IMR-90 (cell line): ENCODE results near the gene NPRL2. TPM values are rescaled to one million over a fixed set of nuclear protein-coding genes. Genes with fewer than 3 reads are reported as not detected.

Experiments used
- ATAC-seq: fragments of 200-7000 bp; cut with Tn5 transposase; 2 replicates; pipeline ENCODE4 v1.9.1; 2020; ENCODE audit warnings: low read depth, mild to moderate bottlenecking, moderate library complexity
- BruUV-seq: library from RNA; stranded (reverse); fragments of 400-500 nt; replicated peaks from 2 replicates; lab custom pipeline; 2021; lab: Mats Ljungman, UMichigan
- CTCF ChIA-PET: fragments of 300-600 bp; formaldehyde crosslinking; extraction: SDS; loops from one replicate; lab custom pipeline; 2021; ENCODE audit warnings: antibody characterized with exemption; lab: Yijun Ruan, JAX
- POLR2A ChIA-PET: fragments of 300-600 bp; sonication (Branson Sonifier 250); formaldehyde crosslinking; loops from one replicate; lab custom pipeline; 2022; ENCODE audit warnings: antibody characterized with exemption; ENCODE audit not compliant: unreplicated experiment; lab: Charles Lee
- DNase-seq: peaks from one replicate; pipeline ENCODE4 v3.0.0; 2013
- H2AFZ ChIP-seq: replicated peaks from 2 replicates; pipeline ENCODE3; 2013; ENCODE audit warnings: low read length, mild to moderate bottlenecking; ENCODE audit not compliant: poor library complexity
- H2AK5ac ChIP-seq: 2 replicates; pipeline ENCODE4 v1.6.1; 2013; ENCODE audit warnings: low read depth, low read length, inconsistent platforms
- H2AK9ac ChIP-seq: replicated peaks from 2 replicates; pipeline ENCODE3; 2013; ENCODE audit warnings: mild to moderate bottlenecking, low read depth, low read length, moderate library complexity; ENCODE audit not compliant: poor library complexity
- H2BK120ac ChIP-seq: 2 replicates; pipeline ENCODE4 v1.6.1; 2013; ENCODE audit warnings: low read depth, low read length, inconsistent platforms
- H2BK15ac ChIP-seq: 3 replicates; pipeline ENCODE4 v1.6.1; 2013; ENCODE audit warnings: low read depth, low read length, inconsistent platforms
- H2BK20ac ChIP-seq: 2 replicates; pipeline ENCODE4 v1.6.1; 2013; ENCODE audit warnings: low read depth, mild to moderate bottlenecking, inconsistent platforms, low read length, moderate library complexity
- H2BK5ac ChIP-seq: 2 replicates; pipeline ENCODE4 v1.6.1; 2013; ENCODE audit warnings: mild to moderate bottlenecking, low read depth, low read length, inconsistent platforms; ENCODE audit not compliant: poor library complexity, severe bottlenecking
- H3K14ac ChIP-seq: replicated peaks from 2 replicates; pipeline ENCODE4 v1.6.1; 2013; ENCODE audit warnings: low read depth, low read length, inconsistent platforms
- H3K18ac ChIP-seq: 2 replicates; pipeline ENCODE4 v1.6.1; 2013; ENCODE audit warnings: low read depth, low read length, control low read depth
- H3K23ac ChIP-seq: 2 replicates; pipeline ENCODE4 v1.6.1; 2013; ENCODE audit warnings: low read depth, low read length, inconsistent platforms
- H3K27ac ChIP-seq: 2 replicates; pipeline ENCODE4 v1.5.1; 2013; ENCODE audit warnings: mild to moderate bottlenecking, control low read depth, low read length; ENCODE audit not compliant: insufficient read depth
- H3K27me3 ChIP-seq: 2 replicates; pipeline ENCODE4 v1.6.1; 2013; ENCODE audit warnings: low read length; ENCODE audit not compliant: control insufficient read depth, insufficient read depth
- H3K36me3 ChIP-seq: 2 replicates; pipeline ENCODE4 v1.6.1; 2013; ENCODE audit warnings: low read length, mixed read lengths; ENCODE audit not compliant: control insufficient read depth, insufficient read depth
- H3K4ac ChIP-seq: 2 replicates; pipeline ENCODE4 v1.6.1; 2013; ENCODE audit warnings: low read depth, low read length, inconsistent platforms
- H3K4me1 ChIP-seq: 2 replicates; pipeline ENCODE4 v1.6.1; 2013; ENCODE audit warnings: low read length, mixed read lengths; ENCODE audit not compliant: control insufficient read depth, insufficient read depth
- H3K4me2 ChIP-seq: 2 replicates; pipeline ENCODE4 v1.6.1; 2013; ENCODE audit warnings: low read depth, mild to moderate bottlenecking, control low read depth, low read length, moderate library complexity
- H3K4me3 ChIP-seq: 2 replicates; pipeline ENCODE4 v1.5.1; 2013; ENCODE audit warnings: low read depth, mild to moderate bottlenecking, control low read depth, low read length, moderate library complexity; ENCODE audit not compliant: insufficient read depth
- H3K56ac ChIP-seq: 2 replicates; pipeline ENCODE4 v1.6.1; 2013; ENCODE audit warnings: low read length, inconsistent platforms; ENCODE audit not compliant: insufficient read depth; ENCODE audit errors: extremely low read depth
- H3K79me1 ChIP-seq, 2 experiments: 2 replicates each; pipeline ENCODE4 v1.6.1; 2013; ENCODE audit warnings: low read length in 2 of 2, inconsistent platforms in 1 of 2, low read depth in 1 of 2
- H3K9ac ChIP-seq: 2 replicates; pipeline ENCODE4 v1.6.1; 2013; ENCODE audit warnings: low read depth, low read length, control low read depth
- H3K9me1 ChIP-seq: 2 replicates; pipeline ENCODE4 v1.6.1; 2013; ENCODE audit warnings: low read length, inconsistent platforms; ENCODE audit not compliant: insufficient read depth
- H3K9me3 ChIP-seq: 2 replicates; pipeline ENCODE4 v1.6.1; 2013; ENCODE audit warnings: low read length; ENCODE audit not compliant: control insufficient read depth, insufficient read depth
- H4K20me1 ChIP-seq: 2 replicates; pipeline ENCODE4 v1.6.1; 2013; ENCODE audit warnings: low read length, inconsistent platforms; ENCODE audit not compliant: insufficient read depth
- H4K5ac ChIP-seq: 2 replicates; pipeline ENCODE4 v1.6.1; 2013; ENCODE audit warnings: mild to moderate bottlenecking, low read depth, low read length, control low read depth
- H4K8ac ChIP-seq, 2 experiments: 2 replicates each; pipeline ENCODE4 v1.6.1; 2013; ENCODE audit warnings: low read depth in 2 of 2, low read length in 2 of 2, control low read depth in 1 of 2, inconsistent platforms in 1 of 2
- H4K91ac ChIP-seq: 2 replicates; pipeline ENCODE4 v1.6.1; 2013; ENCODE audit warnings: low read depth, low read length, inconsistent platforms; ENCODE audit not compliant: insufficient read depth
- BHLHE40 ChIP-seq: fragments of 150-350 bp; IDR thresholded peaks from 2 replicates; pipeline ENCODE4 v1.6.1; 2016; ENCODE audit warnings: mild to moderate bottlenecking, low read depth, low read length
- CEBPB ChIP-seq: IDR thresholded peaks from 2 replicates; pipeline ENCODE4 v1.6.1; 2012; ENCODE audit warnings: low read depth, low read length, improper control_type of control experiment
- CHD1 ChIP-seq: IDR thresholded peaks from 2 replicates; pipeline ENCODE4 v1.6.1; 2012; ENCODE audit warnings: low read depth, low read length, improper control_type of control experiment
- ELK1 ChIP-seq: fragments of 150-350 bp; IDR thresholded peaks from 2 replicates; pipeline ENCODE4 v1.6.1; 2016; ENCODE audit warnings: low read depth, mild to moderate bottlenecking, low read length, moderate library complexity, borderline replicate concordance
- FOS ChIP-seq: fragments of 150-350 bp; IDR thresholded peaks from 2 replicates; pipeline ENCODE4 v1.6.1; 2016; ENCODE audit warnings: low read depth, low read length
- MAFK ChIP-seq: IDR thresholded peaks from 2 replicates; pipeline ENCODE4 v1.6.1; 2012; ENCODE audit warnings: low read depth, low read length, improper control_type of control experiment
- MAZ ChIP-seq: IDR thresholded peaks from 2 replicates; pipeline ENCODE4 v1.6.1; 2012; ENCODE audit warnings: low read depth, mild to moderate bottlenecking, low read length, improper control_type of control experiment, moderate library complexity, borderline replicate concordance
- MXI1 ChIP-seq: IDR thresholded peaks from 2 replicates; pipeline ENCODE4 v1.6.1; 2012; ENCODE audit warnings: low read depth, mild to moderate bottlenecking, low read length, moderate library complexity, borderline replicate concordance
- POLR2A ChIP-seq: IDR thresholded peaks from 2 replicates; pipeline ENCODE4 v1.6.1; 2012; ENCODE audit warnings: mild to moderate bottlenecking, low read depth, low read length
- RAD21 ChIP-seq: IDR thresholded peaks from 2 replicates; pipeline ENCODE4 v1.6.1; 2012; ENCODE audit warnings: low read length, improper control_type of control experiment
- RFX5 ChIP-seq: IDR thresholded peaks from 2 replicates; pipeline ENCODE4 v1.8.0; 2012; ENCODE audit warnings: low read depth, mild to moderate bottlenecking, low read length, moderate library complexity
- SMC3 ChIP-seq: fragments of 150-350 bp; IDR thresholded peaks from 2 replicates; pipeline ENCODE4 v1.6.1; 2016; ENCODE audit warnings: low read depth, mild to moderate bottlenecking, antibody characterized with exemption, low read length, moderate library complexity
- WGBS, 2 experiments: methylation state at CpG; one replicate each; pipeline versions ENCODE4 v1.1.5 to v1.1.7; 2013; ENCODE audit warnings: missing lambda C conversion rate in 2 of 2; ENCODE audit not compliant: insufficient read length in 1 of 2; ENCODE audit errors: extremely low coverage in 2 of 2; 5-methylcytosine and 5-hydroxymethylcytosine counted together
- dilution Hi-C: fragments of 300-500 bp; cut with HindIII; formaldehyde crosslinking; loops from one replicate; pipeline ENCODE4 v1.14.3; 2018; ENCODE audit warnings: low sequenced_read_pairs; ENCODE audit not compliant: unreplicated experiment
- in situ Hi-C: fragments of 300-500 bp; cut with MboI; formaldehyde crosslinking; loops from 3 replicates; pipeline ENCODE4 v1.14.3; 2019; ENCODE audit warnings: low sequenced_read_pairs, inconsistent platforms, mixed read lengths
- intact Hi-C: fragments of 100-400 bp; cut with micrococcal nuclease; formaldehyde crosslinking; loops from 2 replicates; pipeline ENCODE4 v1.10.0; 2022
- polyA plus RNA-seq, 3 experiments: library from polyadenylated mRNA; depleted of rRNA; stranded (reverse); fragments of >200 nt; gene quantifications; 2 replicates each; pipeline ENCODE4 v1.2.3, GENCODE V29; 2012; ENCODE audit warnings: low replicate concordance in 1 of 3
- total RNA-seq: library from RNA; depleted of rRNA; stranded (reverse); fragments of >200 nt; gene quantifications from 2 replicates; pipeline ENCODE4 v1.2.3, GENCODE V29; 2012

Gene NPRL2
- total and polyA plus RNA-seq, 2 of the 4 experiments (the other 2 are of a cell fraction): 38.3 to 38.7 TPM

- TF ChIP-seq RAD21 (no peak), RFX5 (no peak), CHD1 (no peak), SMC3 (no peak), POLR2A (no peak), MAFK (no peak), MXI1 (no peak)
Measured at GRCh38 chr3:50373146-50374051, 22.8 kb upstream of the NPRL2 start (continued).

- ChIA-PET CTCF (no interaction called here), POLR2A (no interaction called here)
- H3K56ac ChIP-seq: no peak overlapping the region
- H4K5ac ChIP-seq: no peak overlapping the region
- H4K8ac ChIP-seq: no peak overlapping the region
- WGBS, 2 experiments: no CpG with 5 or more reads among the region's 8 CpGs
- intact Hi-C loops (no loop called here), in situ Hi-C loops (no loop called here), dilution Hi-C loops (no loop called here)
- ATAC-seq (no peak; the same call in 1 of the 2 replicates), DNase-seq (no peak)
- no peak overlapping the region for H2BK15ac ChIP-seq
- no peak overlapping the region for H3K14ac ChIP-seq
- H3K36me3 ChIP-seq: no peaks in the 10 kb centered on the region
- H3K9me1 ChIP-seq: no peaks in the 10 kb centered on the region
- no peak for TF ChIP-seq MXI1
- TF ChIP-seq CEBPB: no peak
- no peak for TF ChIP-seq BHLHE40
- TF ChIP-seq ELK1: no peak
- TF ChIP-seq FOS: no peak
- no peak for TF ChIP-seq MAZ
- TF ChIP-seq POLR2A: no peak
- no peaks in the 10 kb centered on the region for H3K9me3 ChIP-seq
- no peak overlapping the region for H3K27ac ChIP-seq
- peaks cover 56% of the 10 kb centered on the region for H3K27me3 ChIP-seq
- H2AK9ac ChIP-seq: no peak overlapping the region
- no peak overlapping the region for H3K9ac ChIP-seq
- H2BK120ac ChIP-seq: no peak overlapping the region
- no TSS peak for BruUV-seq
- no peaks in the 10 kb centered on the region for H3K4me1 ChIP-seq
- no peak overlapping the region for H3K4me2 ChIP-seq
- no peak overlapping the region for H2AK5ac ChIP-seq
- H3K4me3 ChIP-seq: no peak overlapping the region
- H2AFZ ChIP-seq: no peak overlapping the region
- no peak overlapping the region for H3K4ac ChIP-seq
- no peak overlapping the region for H3K18ac ChIP-seq
- no peak overlapping the region for H2BK20ac ChIP-seq
- no peak overlapping the region for H3K23ac ChIP-seq
- H2BK5ac ChIP-seq: no peak overlapping the region
- no peaks in the 10 kb centered on the region for H4K20me1 ChIP-seq
- H3K79me1 ChIP-seq: no peaks in the 10 kb centered on the region
- no peak overlapping the region for H4K91ac ChIP-seq
Measured at GRCh38 chr3:50372349-50372748, 21.8 kb upstream of the NPRL2 start.
